Fibroblast of lung (primary cell): ENCODE data around the gene AKAP6. TPM values are rescaled to one million over a fixed set of nuclear protein-coding genes. Genes with fewer than 3 reads are reported as not detected.
A peak's percentile ranks its signal among the peaks of the same experiment; 100 is the strongest.

Source experiments
- DNase-seq, 2 donors: peaks; one replicate each; pipeline versions ENCODE4 v3.0.0 to v3.0.0-alpha.2; 2010; ENCODE audit warnings: low read depth in 2 of 2
- H2AFZ ChIP-seq: 2 replicates; pipeline ENCODE4 v1.5.1; 2012; ENCODE audit warnings: low read length, control low read depth, inconsistent platforms
- H3K27ac ChIP-seq: 2 replicates; pipeline ENCODE4 v1.5.1; 2011; ENCODE audit warnings: low read length, control low read depth; ENCODE audit not compliant: insufficient read depth
- H3K27me3 ChIP-seq: 2 replicates; pipeline ENCODE4 v1.5.1; 2011; ENCODE audit warnings: mild to moderate bottlenecking, low read length; ENCODE audit not compliant: control insufficient read depth, insufficient read depth
- H3K36me3 ChIP-seq: 2 replicates; pipeline ENCODE4 v1.5.1; 2011; ENCODE audit warnings: low read length; ENCODE audit not compliant: control insufficient read depth, insufficient read depth
- H3K4me1 ChIP-seq: 2 replicates; pipeline ENCODE4 v1.5.1; 2011; ENCODE audit warnings: low read length; ENCODE audit not compliant: control insufficient read depth, insufficient read depth; ENCODE audit errors: extremely low read depth
- H3K4me2 ChIP-seq: 2 replicates; pipeline ENCODE4 v1.5.1; 2011; ENCODE audit warnings: low read length, control low read depth; ENCODE audit not compliant: insufficient read depth; ENCODE audit errors: extremely low read depth
- H3K4me3 ChIP-seq, 4 experiments: fragments of 200-600 bp in 1 of 4; sonication (generic) in 1 of 4; replicated peaks in 1 of 4; 2 replicates each; pipeline ENCODE4 v1.5.1; 2011 to 2016; ENCODE audit warnings: low read length in 4 of 4, low read depth in 3 of 4, mild to moderate bottlenecking in 3 of 4, control low read depth in 2 of 4, inconsistent platforms in 1 of 4, mixed read lengths in 1 of 4; ENCODE audit not compliant: insufficient read depth in 1 of 4; ENCODE audit errors: control extremely low read depth in 1 of 4
- H3K79me2 ChIP-seq: 2 replicates; pipeline ENCODE4 v1.5.1; 2012; ENCODE audit warnings: mild to moderate bottlenecking, low read length, inconsistent platforms; ENCODE audit not compliant: control insufficient read depth, insufficient read depth
- H3K9ac ChIP-seq: 2 replicates; pipeline ENCODE4 v1.5.1; 2011; ENCODE audit warnings: mild to moderate bottlenecking, low read length, control low read depth; ENCODE audit not compliant: insufficient read depth
- H3K9me3 ChIP-seq: 2 replicates; pipeline ENCODE4 v1.5.1; 2012; ENCODE audit warnings: low read depth, low read length; ENCODE audit not compliant: control insufficient read depth, insufficient read depth
- H4K20me1 ChIP-seq: 2 replicates; pipeline ENCODE4 v1.5.1; 2011; ENCODE audit warnings: low read length; ENCODE audit not compliant: control insufficient read depth, insufficient read depth; ENCODE audit errors: extremely low read depth
- CTCF ChIP-seq, 2 donors: IDR thresholded peaks in 1 of 2; conservative IDR thresholded peaks in 1 of 2; 1 replicate in 1 of 2; 2 replicates in 1 of 2; pipeline ENCODE4 v1.5.1; 2011 to 2012; ENCODE audit warnings: low read length in 2 of 2, control low read depth in 1 of 2, inconsistent platforms in 1 of 2, low read depth in 1 of 2, mild to moderate bottlenecking in 1 of 2
- EZH2 ChIP-seq: IDR thresholded peaks from 2 replicates; pipeline ENCODE4 v1.5.1; 2012; ENCODE audit warnings: low read length, control low read depth, mild to moderate bottlenecking; ENCODE audit errors: missing control alignments
- polyA plus RNA-seq, 2 donors: library from polyadenylated mRNA; depleted of rRNA in 1 of 2; stranded (reverse) in 1 of 2; unstranded in 1 of 2; fragments of >200 nt; gene quantifications; 2 replicates each; pipeline ENCODE4 v1.2.1, GENCODE V29; 2011 to 2012; ENCODE audit warnings: missing spikeins in 1 of 2
- total RNA-seq: library from RNA; depleted of rRNA; stranded (reverse); fragments of >200 nt; gene quantifications from 2 replicates; pipeline ENCODE4 v1.2.1, GENCODE V29; 2014

The AKAP6 gene
- total and polyA plus RNA-seq, 2 donors (not counting 1 experiment from before 2014, with no cell fraction given) = 3.3 to 10.9 TPM

- Histone ChIP-seq H3K79me2 (no peaks in the 10 kb centered on the region), H3K27ac (no peak overlapping the region), H3K9ac (no peak overlapping the region), H3K4me3 (no peak overlapping the region), H3K27me3 (peaks cover 3% of the 10 kb centered on the region), H3K9me3 (no peaks in the 10 kb centered on the region), H4K20me1 (no peaks in the 10 kb centered on the region), H2AFZ (no peak overlapping the region), H3K4me1 (no peaks in the 10 kb centered on the region), H3K4me2 (no peak overlapping the region), H3K36me3 (no peaks in the 10 kb centered on the region)
- TF ChIP-seq CTCF (conservative IDR thresholded peaks at IDR 0.05 in 1 of 2, IDR thresholded peaks at IDR 0.05 in 1 of 2; ENCODE audit: low read depth in 1 of 2, low read length in 2 of 2) (no peak), EZH2 (no peak)
- DNase-seq = peak; percentile 48 to 89
Observed at GRCh38 chr14:32397861-32398640, 69.0 kb downstream of the AKAP6 start.

GRCh38 chr14:32399920-32400319 is 70.8 kb downstream of the AKAP6 start:
- Histone ChIP-seq H3K4me1 (no peaks in the 10 kb centered on the region), H3K9me3 (no peaks in the 10 kb centered on the region), H3K79me2 (no peaks in the 10 kb centered on the region), H3K9ac (no peak overlapping the region), H3K36me3 (no peaks in the 10 kb centered on the region), H4K20me1 (no peaks in the 10 kb centered on the region), H2AFZ (no peak overlapping the region), H3K4me3 (no peak overlapping the region), H3K4me2 (no peak overlapping the region), H3K27me3 (peaks cover under 1% of the 10 kb centered on the region), H3K27ac (no peak overlapping the region)
- TF ChIP-seq CTCF (conservative IDR thresholded peaks at IDR 0.05 in 1 of 2, IDR thresholded peaks at IDR 0.05 in 1 of 2; ENCODE audit: low read depth in 1 of 2, low read length in 2 of 2) (no peak), EZH2 (no peak)
- no peak for DNase-seq

GRCh38 chr14:32400480-32400879 is 71.4 kb downstream of the AKAP6 start:
- no peaks in the 10 kb centered on the region for H3K4me1 ChIP-seq
- no peak overlapping the region for H3K4me3 ChIP-seq
- H3K79me2 ChIP-seq = no peaks in the 10 kb centered on the region
- DNase-seq = peak in 1 of 2 donors; percentile 85
- TF ChIP-seq CTCF (conservative IDR thresholded peaks at IDR 0.05 in 1 of 2, IDR thresholded peaks at IDR 0.05 in 1 of 2; ENCODE audit: low read depth in 1 of 2, low read length in 2 of 2) (no peak), EZH2 (no peak)
- no peak overlapping the region for H3K27ac ChIP-seq
- no peak overlapping the region for H3K9ac ChIP-seq
- H4K20me1 ChIP-seq = no peaks in the 10 kb centered on the region
- no peaks in the 10 kb centered on the region for H3K36me3 ChIP-seq
- H2AFZ ChIP-seq = no peak overlapping the region
- no peak overlapping the region for H3K4me2 ChIP-seq
- H3K27me3 ChIP-seq = no peaks in the 10 kb centered on the region
- no peaks in the 10 kb centered on the region for H3K9me3 ChIP-seq
